ENCODE measurements around the gene PCGF2.

DNA sequence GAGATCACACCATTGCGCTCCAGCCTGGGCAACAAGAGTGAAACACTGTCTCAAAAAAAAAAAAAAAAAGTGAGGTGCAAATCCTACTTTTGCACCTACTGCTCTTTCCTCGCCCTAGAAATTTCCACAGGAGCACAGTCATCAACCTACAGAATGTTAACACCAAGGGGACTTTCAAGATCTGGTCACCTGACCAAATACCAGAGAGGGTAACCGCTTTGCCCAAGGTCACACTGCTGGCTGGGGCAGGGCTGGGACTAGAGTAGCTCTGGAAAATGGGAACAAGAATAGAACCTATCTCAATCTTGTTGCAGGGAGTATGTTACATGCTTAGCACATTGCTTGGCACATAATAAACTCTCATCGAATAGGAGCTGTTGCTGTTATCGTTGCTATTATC lies 49.4 kb downstream of the PCGF2 start:
- TF ChIP-seq POLR2AphosphoS5 (IDR thresholded peaks at IDR 0.05; ENCODE audit: low read depth, low read length) (no peak), POLR2A (IDR thresholded peaks at IDR 0.05; ENCODE audit: low read depth, low read length) (no peak), TAF1 (IDR thresholded peaks at IDR 0.05; ENCODE audit: borderline replicate concordance, low read depth, low read length) (no peak)
